Inferior parietal cortex (tissue), 1 donor: ENCODE data around the gene CTNNBL1.

Experiments used
- DNase-seq: peaks from one replicate; pipeline ENCODE4 v3.0.0-alpha.2; 2016; ENCODE audit errors: extremely low spot score

Gene CTNNBL1

GRCh38 chr20:37777012-37777950 lies 83.5 kb downstream of the CTNNBL1 start:
- DNase-seq, result peak; percentile 15

DNA sequence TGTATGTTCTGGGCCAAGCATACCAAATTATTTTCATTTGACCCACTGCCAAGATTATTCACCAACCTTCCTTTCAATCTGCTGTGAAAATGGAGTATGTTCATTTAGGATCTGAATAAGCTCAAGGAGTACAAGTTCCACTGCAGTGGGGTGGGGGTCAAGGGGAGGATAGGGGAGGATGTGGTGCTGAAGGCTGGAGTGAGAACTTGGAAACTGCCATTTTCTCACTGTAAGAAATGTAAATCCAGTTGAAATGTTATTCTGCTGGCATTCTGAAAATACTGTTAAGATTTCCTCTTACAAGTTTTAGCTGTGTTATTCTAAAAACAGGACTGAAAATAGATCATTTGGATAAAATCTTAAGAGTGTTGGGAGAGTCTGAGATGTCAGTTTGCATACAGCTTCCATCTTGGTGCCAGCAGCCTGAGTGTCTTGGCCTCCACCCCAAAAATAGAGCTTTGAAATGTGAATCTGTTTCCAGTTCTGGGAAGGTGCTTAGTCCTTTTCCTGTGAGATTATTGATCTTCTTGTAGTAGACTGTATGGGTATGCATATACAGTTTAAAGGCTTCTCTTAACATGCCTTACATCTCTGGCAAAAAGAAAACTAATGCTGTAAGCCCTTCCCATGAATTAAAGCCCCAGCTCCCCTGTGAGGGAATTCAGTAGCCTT lies 84.3 kb downstream of the CTNNBL1 start:
- peak; percentile 16 for DNase-seq

- no peak for DNase-seq
Observed at GRCh38 chr20:37781626-37782025, 87.8 kb downstream of the CTNNBL1 start.

GRCh38 chr20:37786043-37786442 lies 92.2 kb downstream of the CTNNBL1 start:
- no peak for DNase-seq

DNA sequence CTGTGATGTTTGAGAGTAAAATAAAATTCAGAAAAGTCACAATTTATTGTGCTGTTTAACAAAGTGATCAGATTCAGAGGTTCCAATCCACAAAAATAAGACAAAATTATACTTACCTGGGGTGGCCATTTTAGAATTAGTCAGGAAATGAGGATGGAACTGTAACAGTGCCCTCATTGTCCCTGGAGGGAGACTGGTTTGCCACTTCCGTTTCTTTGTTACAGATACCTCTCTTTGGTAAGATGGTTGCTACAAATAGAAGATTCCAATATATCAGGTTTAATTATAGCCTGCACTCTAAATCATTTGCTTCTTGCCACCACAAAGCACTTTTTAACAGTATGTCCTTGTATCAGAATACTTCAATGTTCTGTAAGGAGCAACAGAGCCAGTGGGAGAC lies 95.6 kb downstream of the CTNNBL1 start:
- no peak for DNase-seq

DNA sequence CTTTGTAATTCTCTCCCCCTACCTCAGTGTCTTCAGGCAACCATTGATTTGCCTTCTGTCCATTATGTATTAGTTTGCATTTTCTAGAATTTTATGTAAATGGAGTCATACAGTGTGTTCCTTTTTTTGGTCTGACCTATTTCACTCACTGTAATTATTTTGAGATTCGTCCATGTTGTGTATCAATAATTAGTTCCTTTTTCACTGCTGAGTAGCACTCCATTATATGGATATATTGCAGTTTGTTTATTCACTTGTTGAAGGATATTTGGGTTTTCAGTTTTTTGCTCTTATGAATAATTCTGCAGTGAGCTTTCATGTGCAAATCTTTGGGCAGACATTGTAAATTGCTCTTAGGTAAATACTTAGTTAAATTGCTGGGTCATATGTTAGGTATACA lies 97.1 kb downstream of the CTNNBL1 start:
- DNase-seq, result no peak

- no peak for DNase-seq
Observed at GRCh38 chr20:37796121-37796520, 102.3 kb downstream of the CTNNBL1 start.

DNA sequence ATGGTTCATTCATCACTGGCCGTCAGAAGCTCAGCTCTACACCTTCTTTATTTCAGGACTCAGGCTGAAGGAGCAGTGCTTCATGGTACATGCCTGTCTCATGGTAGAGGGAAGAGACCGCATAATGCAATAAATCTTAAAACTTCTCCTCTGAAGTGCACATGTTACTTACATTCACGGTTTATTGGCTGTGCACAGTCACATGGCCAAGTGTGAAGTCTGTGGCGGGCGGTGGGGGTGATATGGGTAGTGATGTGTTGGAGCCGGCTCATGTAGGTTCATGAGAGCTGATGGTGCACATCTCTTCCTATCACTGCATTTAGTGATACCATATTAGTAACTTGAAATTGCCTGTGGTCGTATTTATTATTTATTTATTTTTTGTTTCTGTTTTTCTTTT lies 102.9 kb downstream of the CTNNBL1 start:
- DNase-seq, result no peak

DNA sequence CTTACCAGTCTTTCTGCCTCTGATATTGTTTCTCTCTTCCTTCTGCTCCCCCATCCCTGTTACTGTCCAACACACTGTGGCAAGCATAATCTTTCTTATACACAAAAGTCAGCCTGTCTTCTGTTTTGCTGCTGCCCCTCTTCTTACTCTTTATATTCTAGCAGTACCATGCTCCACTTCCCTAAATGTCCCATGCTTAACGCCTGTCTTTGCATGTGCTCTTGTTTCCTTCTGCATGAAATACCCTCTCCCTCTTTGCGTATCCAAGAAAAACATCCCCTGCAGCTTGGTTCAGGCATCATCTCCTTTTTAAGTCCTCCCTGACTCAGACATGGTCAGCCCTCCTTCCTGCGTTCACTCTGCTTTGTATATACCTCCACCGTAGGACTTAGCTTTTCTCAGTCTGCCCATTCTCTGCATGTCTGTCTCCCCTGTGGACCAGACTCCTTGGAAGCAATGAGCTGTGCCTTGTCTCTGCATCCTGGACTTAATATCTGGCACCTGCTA lies 103.9 kb downstream of the CTNNBL1 start:
- no peak for DNase-seq

- DNase-seq, result no peak
Observed at GRCh38 chr20:37798312-37798711, 104.5 kb downstream of the CTNNBL1 start.

DNA sequence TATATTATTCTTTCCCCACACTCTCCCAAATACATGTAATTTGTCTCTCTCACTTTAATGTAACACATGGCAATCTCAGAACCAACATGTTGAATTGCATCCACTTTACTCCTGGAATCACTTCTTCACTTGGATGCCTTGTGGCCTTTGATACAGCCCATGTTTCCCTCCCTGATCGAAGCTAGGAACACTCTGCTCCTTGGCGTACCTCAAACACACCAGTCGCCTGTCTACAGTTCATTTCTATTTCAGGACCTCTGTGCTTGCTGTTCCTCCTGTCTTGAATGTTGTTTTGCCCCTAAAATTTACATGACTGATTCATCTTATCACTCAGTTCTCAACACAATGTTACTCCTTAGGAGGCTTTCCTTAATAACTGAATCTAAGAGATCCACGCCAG lies 106.8 kb downstream of the CTNNBL1 start:
- DNase-seq, result no peak

DNA sequence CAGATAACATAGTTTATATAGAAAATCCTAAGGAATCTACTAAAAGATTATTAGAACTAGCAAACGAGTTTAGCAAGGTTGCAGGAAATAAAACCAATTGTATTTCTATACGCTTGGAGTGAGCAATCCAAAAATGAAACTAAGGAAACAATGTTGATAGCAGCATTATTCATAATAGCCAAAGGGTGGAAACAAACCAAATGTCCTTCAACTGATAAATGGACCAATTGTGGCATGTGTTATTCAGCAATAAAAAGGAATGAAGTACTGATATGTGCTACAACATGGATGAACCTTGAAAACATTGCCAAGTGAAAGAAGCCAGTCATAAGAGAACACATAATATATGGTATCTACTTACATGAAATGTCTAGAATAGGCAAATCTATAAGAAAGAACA lies 108.1 kb downstream of the CTNNBL1 start:
- DNase-seq, result no peak

DNA sequence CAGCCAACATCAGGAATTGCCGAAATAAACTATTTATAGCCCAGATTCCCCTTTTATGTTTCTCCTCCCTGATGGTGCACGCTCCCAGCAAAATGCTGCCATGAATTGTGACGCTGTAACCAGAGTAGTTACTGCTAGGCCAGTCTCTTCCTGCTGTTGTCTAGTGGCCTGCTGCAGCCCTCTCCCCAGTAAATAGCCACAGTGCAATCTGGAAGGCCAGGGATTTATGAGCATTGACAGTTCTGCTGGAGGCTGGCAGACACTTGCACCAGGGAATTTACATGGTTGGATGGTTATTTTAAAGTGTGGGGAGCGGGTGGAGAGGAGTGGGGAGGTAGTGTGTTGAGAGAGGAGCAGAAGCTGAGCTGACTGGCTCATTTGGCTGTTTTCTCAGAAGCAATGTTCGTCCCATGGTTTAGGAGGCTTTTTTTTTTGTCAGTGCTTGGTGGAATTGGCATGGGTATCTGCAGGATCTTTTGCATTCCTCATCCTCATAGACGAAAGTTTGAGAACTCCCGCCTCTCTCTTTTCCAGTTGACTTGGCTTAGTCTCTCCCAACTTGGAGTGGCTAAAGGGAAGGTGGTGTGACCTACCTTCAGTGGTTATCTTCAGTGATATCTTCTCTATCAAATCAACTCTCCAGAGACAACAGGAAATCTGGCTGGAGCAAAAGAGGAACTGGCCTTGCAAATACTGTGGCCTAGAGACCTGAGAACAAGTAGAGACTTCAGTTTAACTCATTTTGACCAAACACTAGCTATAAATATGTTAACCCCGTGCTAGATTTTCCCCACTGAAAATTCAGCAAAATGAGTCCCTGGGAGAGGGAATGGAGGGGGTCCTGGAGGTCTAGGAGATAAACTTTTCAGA lies 109.8 kb downstream of the CTNNBL1 start:
- no peak for DNase-seq

DNA sequence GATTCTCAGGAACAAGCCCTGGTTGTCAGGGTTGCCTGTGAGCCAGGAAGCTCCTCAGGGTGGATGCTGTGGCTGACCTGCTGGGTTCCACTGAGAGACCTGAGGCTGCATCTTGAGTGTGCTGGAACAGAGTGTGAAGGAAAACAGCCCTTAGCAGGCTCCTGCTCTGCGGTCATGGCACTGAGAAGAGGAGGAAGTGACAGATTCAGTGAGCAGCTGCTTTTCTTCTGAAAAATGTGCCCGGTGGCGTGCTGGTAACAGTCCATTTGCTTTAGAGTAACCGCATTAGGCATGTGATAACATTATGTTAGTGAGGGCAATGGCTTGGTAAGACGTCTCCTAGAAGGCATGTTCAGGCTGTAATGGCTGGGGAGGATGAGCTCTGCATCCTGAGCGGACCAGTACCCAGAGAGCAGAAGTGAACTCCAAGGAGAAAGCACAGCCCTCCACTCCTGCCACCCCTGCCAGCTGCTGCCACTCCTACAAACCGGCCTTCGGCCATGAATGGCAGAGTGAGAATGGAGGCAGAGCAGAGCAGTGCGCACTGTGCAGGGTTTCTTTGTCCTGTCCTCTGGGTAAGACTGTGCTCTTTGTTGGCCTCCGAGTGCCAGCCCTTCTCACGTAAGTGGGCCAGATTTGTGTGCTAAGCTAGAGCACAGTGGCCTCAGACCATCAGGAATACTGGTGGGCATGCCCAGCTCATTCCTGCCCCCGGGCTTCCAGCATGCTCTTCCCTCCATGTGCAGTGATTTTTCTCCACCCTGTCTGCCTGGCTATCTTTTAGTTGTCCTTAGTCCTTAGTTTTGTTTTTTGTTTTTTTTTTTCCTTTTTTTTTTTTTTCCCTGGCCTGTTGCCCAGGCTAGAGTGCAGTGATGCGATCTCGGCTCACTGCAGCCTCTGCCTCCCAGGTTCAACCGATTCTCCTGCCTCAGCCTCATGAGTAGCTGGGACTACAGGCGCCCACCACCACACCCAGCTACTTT lies 111.0 kb downstream of the CTNNBL1 start:
- DNase-seq, result no peak

- no peak for DNase-seq
Observed at GRCh38 chr20:37807471-37808232, 113.8 kb downstream of the CTNNBL1 start.

DNA sequence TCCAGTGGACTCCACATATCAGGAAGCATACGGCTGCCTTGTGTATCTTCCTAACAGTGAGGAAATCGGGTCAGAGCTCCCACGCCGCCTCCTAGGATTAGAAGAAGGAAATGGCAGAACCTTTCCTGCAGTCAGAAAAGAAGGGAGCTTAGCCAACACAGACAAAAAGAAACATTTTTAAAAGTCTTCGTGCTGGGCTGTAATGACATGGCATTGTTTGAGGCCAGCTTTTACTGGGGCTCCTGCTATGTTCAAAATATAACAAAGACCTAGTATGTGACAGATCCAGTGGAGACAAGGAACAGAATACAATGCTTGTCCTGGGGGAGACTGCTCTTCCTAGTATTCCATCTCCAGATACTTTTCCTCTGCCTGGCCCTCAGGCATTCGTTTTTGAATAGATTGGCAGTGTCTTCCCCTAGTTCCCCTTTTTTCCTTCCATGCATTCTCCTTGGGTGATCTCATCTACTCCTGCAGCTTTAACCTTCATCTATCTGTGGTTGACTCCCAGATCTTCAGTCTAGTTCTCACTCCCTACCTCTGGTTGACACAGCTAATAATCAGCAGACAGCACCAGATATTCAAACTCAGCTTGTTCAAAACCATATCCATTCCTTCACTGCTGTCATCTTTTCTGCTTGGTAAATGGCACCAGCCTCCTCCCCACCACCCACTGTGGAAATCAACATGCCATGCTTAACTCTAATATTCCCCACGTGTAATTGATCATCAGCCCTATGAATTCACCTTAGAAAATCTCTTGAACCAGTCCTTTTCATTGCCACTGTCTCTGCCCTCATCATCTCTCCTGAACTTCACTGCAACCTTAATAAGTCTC lies 114.6 kb downstream of the CTNNBL1 start:
- peak; percentile 36 for DNase-seq

DNA sequence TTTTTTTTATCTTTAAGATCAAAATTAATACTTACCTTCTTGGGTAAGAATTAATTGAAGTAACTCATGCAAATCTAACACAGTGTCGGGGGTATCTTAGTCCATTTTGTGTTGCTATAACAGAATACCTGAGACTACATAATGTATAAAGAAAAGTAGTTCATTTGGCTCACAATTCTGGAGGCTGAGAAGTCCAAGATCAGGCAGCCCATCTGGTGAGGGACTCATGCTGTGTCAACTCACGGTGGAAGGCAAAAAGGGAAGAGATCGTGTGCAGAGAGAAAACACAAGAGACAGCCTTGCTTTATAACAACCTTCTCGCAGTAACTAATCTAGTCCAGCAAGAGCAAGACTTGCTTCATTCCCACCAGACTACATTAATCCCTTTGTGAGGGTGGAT lies 116.2 kb downstream of the CTNNBL1 start:
- no peak for DNase-seq

DNA sequence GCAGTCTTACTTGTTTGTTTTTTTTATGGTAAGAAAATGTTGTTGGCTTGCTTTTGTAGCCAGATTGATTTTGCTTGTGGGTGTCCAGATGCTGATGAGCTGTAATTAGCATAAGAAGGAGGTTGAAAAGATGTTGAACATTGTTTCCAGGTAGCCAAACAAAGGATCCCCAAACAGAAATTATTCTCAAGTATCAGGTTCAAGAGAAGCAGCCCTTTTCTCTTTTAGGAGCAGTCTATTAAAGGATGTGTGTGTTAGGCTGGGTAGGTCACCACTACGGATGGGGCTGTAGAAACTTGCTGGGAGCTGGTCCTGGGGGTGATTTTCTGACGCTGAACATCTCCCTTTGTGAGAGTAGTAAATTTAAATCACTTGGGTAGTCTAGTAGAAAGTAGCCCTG lies 122.2 kb downstream of the CTNNBL1 start:
- no peak for DNase-seq

GRCh38 chr20:37816726-37817125 lies 122.9 kb downstream of the CTNNBL1 start:
- no peak for DNase-seq
